Esophagus squamous epithelium (tissue), 5 donors: ENCODE measurements around the gene SLC46A3. TPM values are rescaled to one million over a fixed set of nuclear protein-coding genes. Genes with fewer than 3 reads are reported as not detected.
A peak's percentile ranks its signal among the peaks of the same experiment; 100 is the strongest.
"Not testable (repeated sequence)": the region's sequence is repeated elsewhere in the genome, so short reads cannot be mapped to it uniquely, and the experiment has no call there.

ENCODE experiments used
- DNase-seq: peaks from one replicate; lab custom pipeline; 2025; lab: John Stamatoyannopoulos, UW
- H3K27ac ChIP-seq, 4 donors: fragments of 200-600 bp; sonication (generic); one replicate each; pipeline ENCODE4 v1.5.1; 2016 to 2019; ENCODE audit warnings: mild to moderate bottlenecking in 1 of 4
- H3K27me3 ChIP-seq, 4 donors: fragments of 200-600 bp; sonication (generic); 1 replicate in 3 of 4; 2 replicates in 1 of 4; pipeline versions ENCODE4 v1.5.1 to v1.6.0; 2017 to 2021; ENCODE audit warnings: antibody characterized with exemption in 1 of 4
- H3K36me3 ChIP-seq, 3 donors: fragments of 200-600 bp; sonication (generic); one replicate each; pipeline ENCODE4 v1.5.1; 2016 to 2019
- H3K4me1 ChIP-seq, 3 donors: fragments of 200-600 bp; sonication (generic); one replicate each; pipeline ENCODE4 v1.5.1; 2017 to 2019
- H3K4me3 ChIP-seq, 4 donors: fragments of 200-600 bp; sonication (generic); 1 replicate in 3 of 4; 2 replicates in 1 of 4; pipeline ENCODE4 v1.5.1; 2016 to 2019; ENCODE audit warnings: mild to moderate bottlenecking in 2 of 4, moderate library complexity in 1 of 4
- H3K9me3 ChIP-seq, 3 donors: fragments of 200-600 bp; sonication (generic); one replicate each; pipeline ENCODE4 v1.5.1; 2016 to 2019
- CTCF ChIP-seq, 6 experiments: fragments of 450-650 bp in 4 of 6; fragments of 200-600 bp in 2 of 6; sonication (generic) in 2 of 6; IDR thresholded peaks; one replicate each; pipeline ENCODE4 v1.5.1; 2016 to 2019; ENCODE audit warnings: antibody characterized with exemption in 6 of 6, mild to moderate bottlenecking in 4 of 6, moderate library complexity in 4 of 6
- POLR2A ChIP-seq, 4 donors: fragments of 450-650 bp; IDR thresholded peaks; one replicate each; pipeline ENCODE4 v1.6.1; 2017; ENCODE audit warnings: antibody characterized with exemption in 4 of 4, mild to moderate bottlenecking in 4 of 4, moderate library complexity in 3 of 4
- WGBS, 2 donors: methylation state at CpG; one replicate each; pipeline ENCODE4 v1.1.5; 2018; 5-methylcytosine and 5-hydroxymethylcytosine counted together
- intact Hi-C: fragments of 100-400 bp; cut with DNase I; formaldehyde crosslinking; loops from one replicate; pipeline ENCODE4 v1.15.0; 2022
- total RNA-seq, 4 donors: library from RNA; depleted of rRNA; stranded (reverse); fragments of >200 nt; gene quantifications; one replicate each; pipeline ENCODE4 v1.1.0, GENCODE V29; 2016
- donor health status: DM: yes; HTN: yes; CAD: no.

The SLC46A3 gene
- total RNA-seq, 4 donors from 2014 or later: 0.99 to 8.0 (median 3.1) TPM

DNA sequence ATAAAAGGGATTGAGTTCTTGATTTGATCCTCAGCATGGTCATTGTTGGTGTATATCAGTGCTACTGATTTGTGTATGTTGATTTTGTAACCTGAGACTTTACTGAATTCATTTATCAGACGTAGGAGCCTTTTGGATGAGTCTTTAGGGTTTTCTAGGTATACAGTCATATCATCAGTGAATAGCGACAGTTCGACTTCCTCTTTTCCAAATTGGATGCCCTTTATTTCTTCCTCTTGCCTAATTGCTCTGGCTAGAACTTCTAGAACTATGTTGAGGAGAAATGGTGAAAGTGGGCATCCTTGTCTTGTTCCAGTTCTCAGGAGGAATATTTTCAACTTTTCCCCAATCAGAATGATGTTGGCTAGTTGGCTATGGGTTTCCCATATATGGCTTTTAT is 32.9 kb downstream of the SLC46A3 start:
- H3K4me1 ChIP-seq: no peaks in the 10 kb centered on the region
- H3K4me3 ChIP-seq: no peak overlapping the region
- H3K27me3 ChIP-seq: no peaks in the 10 kb centered on the region
- no peak for DNase-seq
- peaks cover 0 to 6% (median 0%) of the 10 kb centered on the region in 3 donors for H3K9me3 ChIP-seq
- H3K27ac ChIP-seq: no peak overlapping the region
- H3K36me3 ChIP-seq: no peaks in the 10 kb centered on the region
- intact Hi-C loops: no loop called here
- no peak for TF ChIP-seq CTCF (IDR thresholded peaks at IDR 0.05)
- TF ChIP-seq POLR2A (IDR thresholded peaks at IDR 0.05): no peak
- 68 to 73% methylated on average over 3 of the region's 3 CpGs for WGBS, 2 donors

GRCh38 chr13:28685114-28685513 is 33.7 kb downstream of the SLC46A3 start:
- Histone ChIP-seq H3K27ac (no peak overlapping the region), H3K36me3 (peaks cover 0 to 3% (median 0%) of the 10 kb centered on the region in 3 donors), H3K4me3 (no peak overlapping the region), H3K27me3 (no peaks in the 10 kb centered on the region), H3K9me3 (peaks cover 0 to 6% (median 0%) of the 10 kb centered on the region in 3 donors), H3K4me1 (no peaks in the 10 kb centered on the region)
- WGBS, 2 donors: 89 to 97% methylated on average over 3 to 5 of the region's 12 CpGs
- intact Hi-C loops: no loop called here
- TF ChIP-seq CTCF (IDR thresholded peaks at IDR 0.05) (no peak), POLR2A (IDR thresholded peaks at IDR 0.05) (no peak)
- no peak for DNase-seq

DNA sequence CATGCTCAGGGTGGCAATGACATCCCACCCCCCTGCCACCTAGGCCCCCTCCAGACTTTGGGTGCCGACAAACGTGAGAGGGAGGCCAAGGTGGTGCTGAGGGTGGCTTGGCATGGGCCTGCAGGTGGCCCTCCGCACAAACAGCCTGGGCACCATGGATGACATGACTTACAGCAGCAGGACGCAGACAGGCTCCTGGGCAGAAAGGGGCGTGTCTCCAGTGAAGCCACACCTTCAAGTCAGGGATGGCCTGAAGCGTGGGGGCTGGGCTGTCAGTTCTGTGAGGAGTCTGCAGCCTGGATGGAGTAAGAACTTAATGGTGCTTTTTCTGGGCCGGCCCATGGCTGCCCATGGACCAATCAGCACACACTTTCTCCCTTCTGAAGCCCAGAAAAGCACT is 34.5 kb downstream of the SLC46A3 start:
- Histone ChIP-seq H3K27me3 (no peaks in the 10 kb centered on the region), H3K27ac (no peak overlapping the region), H3K4me1 (no peaks in the 10 kb centered on the region), H3K4me3 (no peak overlapping the region), H3K9me3 (peaks cover 0 to 6% (median 0%) of the 10 kb centered on the region in 3 donors), H3K36me3 (peaks cover 0 to 11% (median 0%) of the 10 kb centered on the region in 3 donors)
- intact Hi-C loops: no loop called here
- WGBS, 2 donors: 50% methylated on average over 2 of the region's 7 CpGs; no CpG with 5 or more reads in 1 of the 2 donors
- no peak for DNase-seq
- no peak for TF ChIP-seq POLR2A (IDR thresholded peaks at IDR 0.05)
- TF ChIP-seq CTCF (IDR thresholded peaks at IDR 0.05): no peak

DNA sequence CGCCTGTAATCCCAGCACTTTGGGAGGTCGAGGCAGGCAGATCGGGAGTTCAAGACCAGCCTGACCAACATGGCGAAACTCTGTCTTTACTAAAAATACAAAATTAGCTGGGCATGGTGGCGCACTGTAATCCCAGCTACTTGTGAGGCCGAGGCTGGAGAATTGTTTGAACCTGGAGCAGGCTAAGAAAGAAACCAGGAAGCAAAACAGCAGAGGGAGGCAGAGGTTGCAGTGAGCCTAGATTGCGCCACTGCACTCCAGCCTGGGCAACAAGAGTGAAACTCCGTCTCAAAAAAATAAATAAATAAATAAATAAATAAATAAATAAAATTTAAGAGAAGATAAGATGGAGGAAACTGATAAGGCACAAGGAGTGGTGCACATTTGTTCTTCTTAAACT is 35.6 kb downstream of the SLC46A3 start:
- H3K27me3 ChIP-seq, H3K4me3 ChIP-seq, intact Hi-C loops, H3K27ac ChIP-seq, H3K4me1 ChIP-seq, DNase-seq, H3K9me3 ChIP-seq: not testable (repeated sequence)
- H3K36me3 ChIP-seq: peaks cover 0 to 22% (median under 1%) of the 10 kb centered on the region in 3 donors
- WGBS, 2 donors: 81 to 95% methylated on average over 7 to 8 of the region's 8 CpGs

- Histone ChIP-seq H3K27ac (no peak overlapping the region), H3K4me3 (no peak overlapping the region), H3K9me3 (no peaks in the 10 kb centered on the region), H3K4me1 (no peaks in the 10 kb centered on the region), H3K36me3 (peaks cover 1 to 48% (median 11%) of the 10 kb centered on the region in 3 donors), H3K27me3 (no peaks in the 10 kb centered on the region)
- intact Hi-C loops: no loop called here
- WGBS, 2 donors: 60 to 91% methylated on average over 2 of the region's 2 CpGs
- DNase-seq: no peak
- TF ChIP-seq CTCF (IDR thresholded peaks at IDR 0.05): no peak
- TF ChIP-seq POLR2A (IDR thresholded peaks at IDR 0.05): no peak
Measured at GRCh38 chr13:28680541-28680940, 38.2 kb downstream of the SLC46A3 start.

- Histone ChIP-seq H3K4me3 (no peak overlapping the region), H3K36me3 (peaks cover 10 to 57% (median 13%) of the 10 kb centered on the region in 3 donors), H3K4me1 (no peaks in the 10 kb centered on the region), H3K27me3 (no peaks in the 10 kb centered on the region), H3K9me3 (no peaks in the 10 kb centered on the region), H3K27ac (no peak overlapping the region)
- TF ChIP-seq POLR2A (IDR thresholded peaks at IDR 0.05) (no peak), CTCF (IDR thresholded peaks at IDR 0.05) (peak in 3 of 6 experiments; percentile 14 to 42 (median 16))
- intact Hi-C loops: no loop called here
- no peak for DNase-seq
- 79 to 83% methylated on average over 1 of the region's 1 CpG for WGBS, 2 donors
Measured at GRCh38 chr13:28679628-28680027, 39.1 kb downstream of the SLC46A3 start.
